Measurements from ENCODE around the gene PARP15. TPM values are rescaled to one million over a fixed set of nuclear protein-coding genes. Genes with fewer than 3 reads are reported as not detected.

Gene PARP15
- total and polyA plus RNA-seq, 2 experiments from 2014 or later: 0.39 to 0.87 TPM

DNA sequence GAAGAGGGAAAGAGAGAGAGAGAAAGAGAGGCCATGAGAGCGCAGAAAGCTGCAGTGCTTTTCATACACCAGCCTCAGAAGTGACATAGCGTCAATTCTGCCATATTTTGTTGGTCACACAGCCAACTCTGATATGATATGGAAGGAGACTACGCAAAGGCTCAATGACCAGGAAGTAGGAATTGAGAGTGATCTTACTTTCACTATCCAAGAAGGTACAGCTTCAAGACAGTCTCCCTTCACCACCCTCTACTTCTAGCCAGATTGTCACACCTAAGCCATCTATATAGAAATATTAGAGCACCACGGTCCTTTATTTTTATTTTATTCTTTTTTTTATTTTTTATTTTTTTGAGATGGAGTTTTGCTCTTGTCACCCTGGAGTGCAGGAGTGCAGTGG is 21.1 kb downstream of the PARP15 start:
- H3K27me3 ChIP-seq (ENCODE audit: insufficient read depth): no peaks in the 10 kb centered on the region
- H3F3A ChIP-seq (replicated peaks; ENCODE audit: low read depth): no peaks in the 10 kb centered on the region
- no peak overlapping the region for H2AFZ ChIP-seq
- H3K27ac ChIP-seq (ENCODE audit: low read depth): no peak overlapping the region
- H3K27me3 Mint-ChIP-seq (ENCODE audit: insufficient read depth, low read depth, poor library complexity): no peaks in the 10 kb centered on the region
- 0 out of 2 replicates have a peak, but pooled peaks cover 7% of the 10 kb centered on the region for H3K9me2 ChIP-seq (ENCODE audit: insufficient read depth)
- no peak overlapping the region for H3K4me3 Mint-ChIP-seq
- H3K4me2 ChIP-seq: no peak overlapping the region
- peaks cover 5% of the 10 kb centered on the region; the same call in 2 of the 3 replicates for H3K4me1 Mint-ChIP-seq
- ATAC-seq (no peak), DNase-seq (ENCODE audit: low spot score) (no peak)
- H3K36me3 Mint-ChIP-seq (ENCODE audit: low read depth): no peaks in the 10 kb centered on the region
- no peak overlapping the region for H3K27ac Mint-ChIP-seq
- no peaks in the 10 kb centered on the region for H3K36me3 ChIP-seq (ENCODE audit: insufficient read depth)
- H3K79me2 ChIP-seq (replicated peaks; ENCODE audit: insufficient read depth): no peaks in the 10 kb centered on the region
- no peaks in the 10 kb centered on the region for H4K20me1 ChIP-seq (replicated peaks; ENCODE audit: insufficient read depth)
- H3K9me3 Mint-ChIP-seq: no peaks in the 10 kb centered on the region
- no peak overlapping the region for H3K4me3 ChIP-seq
- TF ChIP-seq CTCF (conservative IDR thresholded peaks at IDR 0.05; ENCODE audit: low read depth in 2 of 2): no peak
- no peak for TF ChIP-seq EZH2 (IDR thresholded peaks at IDR 0.05; ENCODE audit: low read depth, unreplicated experiment)
- TF ChIP-seq ZNF114 (CRISPR knock-in tag; IDR thresholded peaks at IDR 0.05): no peak
- TF ChIP-seq ZNF462 (CRISPR knock-in tag; IDR thresholded peaks at IDR 0.05): no peak
- TF ChIP-seq EZH2phosphoT487 (IDR thresholded peaks at IDR 0.05; ENCODE audit: unreplicated experiment): no peak
- no peak for TF ChIP-seq NANOG (IDR thresholded peaks at IDR 0.05; ENCODE audit: borderline replicate concordance)
- TF ChIP-seq POLR2AphosphoS5 (IDR thresholded peaks at IDR 0.05; ENCODE audit: low read depth): no peak
- H3K4me1 ChIP-seq (ENCODE audit: insufficient read depth): no peaks in the 10 kb centered on the region; the same call in 1 of the 2 replicates
